Skeletal muscle satellite cell (primary cell): ENCODE measurements around the gene ABCA2.

Experiments
- H3K27me3 ChIP-seq: 2 replicates; pipeline ENCODE4 v1.7.0; 2013; ENCODE audit warnings: low read length; ENCODE audit not compliant: control insufficient read depth, insufficient read depth
- H3K36me3 ChIP-seq: 2 replicates; pipeline ENCODE4 v1.7.0; 2013; ENCODE audit warnings: mild to moderate bottlenecking, control low read depth, low read length; ENCODE audit not compliant: insufficient read depth
- H3K4me1 ChIP-seq: 2 replicates; pipeline ENCODE4 v1.7.0; 2013; ENCODE audit warnings: low read length; ENCODE audit not compliant: control insufficient read depth, insufficient read depth
- H3K4me2 ChIP-seq: 2 replicates; pipeline ENCODE4 v1.7.0; 2013; ENCODE audit warnings: mild to moderate bottlenecking, low read length
- H3K4me3 ChIP-seq: 2 replicates; pipeline ENCODE4 v1.7.0; 2013; ENCODE audit warnings: low read length
- H3K9ac ChIP-seq: 2 replicates; pipeline ENCODE4 v1.7.0; 2013; ENCODE audit warnings: mild to moderate bottlenecking, low read depth, low read length, moderate library complexity
- H3K9me3 ChIP-seq: replicated peaks from 2 replicates; pipeline ENCODE4 v1.7.0; 2013; ENCODE audit warnings: mild to moderate bottlenecking, control low read depth, low read length

Gene ABCA2

DNA sequence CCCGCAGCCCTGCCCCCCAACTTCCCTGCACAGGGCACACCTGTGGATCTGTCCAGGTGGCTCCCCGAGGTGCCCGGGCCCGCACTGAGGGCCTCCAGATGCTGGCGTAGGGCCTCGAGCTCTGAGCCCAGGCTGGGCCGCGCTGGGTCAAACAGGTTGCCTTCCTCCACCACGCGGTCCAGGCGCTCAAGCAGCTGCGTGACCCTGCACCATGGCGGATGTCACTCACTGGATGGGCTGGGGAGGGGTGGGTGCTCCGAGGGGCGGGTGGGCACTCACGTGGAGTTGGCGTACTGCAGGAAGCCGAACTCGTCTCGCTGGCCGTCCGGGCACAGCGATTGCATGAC lies 5.4 kb downstream of the ABCA2 start:
- Histone ChIP-seq H3K9ac (no peak overlapping the region), H3K36me3 (no peaks in the 10 kb centered on the region), H3K27me3 (no peaks in the 10 kb centered on the region)

DNA sequence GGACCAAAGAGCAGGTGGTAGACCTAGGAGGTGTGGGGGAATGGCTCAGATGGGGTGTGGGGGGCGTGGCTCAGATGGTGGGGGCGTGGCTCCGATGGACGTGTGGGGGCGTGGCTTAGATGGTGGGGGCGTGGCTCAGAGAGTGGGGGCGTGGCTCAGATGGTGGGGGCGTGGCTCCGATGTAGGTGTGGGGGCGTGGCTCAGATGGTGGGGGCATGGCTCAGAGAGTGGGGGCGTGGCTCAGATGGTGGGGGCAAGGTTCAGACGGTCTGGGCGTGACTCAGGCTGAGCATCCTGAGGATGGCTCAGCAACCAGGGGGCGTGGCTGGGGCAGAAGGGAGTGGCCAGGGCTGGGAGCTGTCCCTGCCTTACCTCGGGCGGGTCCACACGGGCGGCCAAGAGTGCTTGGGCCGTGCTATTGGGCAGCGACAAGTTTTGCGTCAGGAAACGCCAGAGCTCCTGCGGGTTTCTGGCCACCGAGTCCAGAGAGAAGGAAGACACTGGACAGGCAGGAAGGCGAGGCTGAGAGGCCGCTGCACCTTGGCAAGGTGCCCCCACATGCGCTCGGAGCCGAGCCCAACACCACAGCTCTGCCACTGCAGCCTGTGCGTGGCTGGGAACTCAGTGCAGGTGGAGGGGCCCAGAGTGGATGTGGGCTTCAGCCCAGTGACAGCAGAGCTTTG lies 5.9 kb downstream of the ABCA2 start:
- Histone ChIP-seq H3K36me3 (peaks cover 3% of the 10 kb centered on the region), H3K27me3 (no peaks in the 10 kb centered on the region), H3K4me3 (no peak overlapping the region), H3K4me1 (peaks cover 28% of the 10 kb centered on the region), H3K4me2 (no peak overlapping the region), H3K9ac (no peak overlapping the region), H3K9me3 (no peaks in the 10 kb centered on the region)

More for the DNA sequence above, 5.4 kb downstream of the ABCA2 start:
- Histone ChIP-seq H3K4me2 (no peak overlapping the region), H3K9me3 (no peaks in the 10 kb centered on the region), H3K4me3 (no peak overlapping the region), H3K4me1 (peaks cover 33% of the 10 kb centered on the region)

DNA sequence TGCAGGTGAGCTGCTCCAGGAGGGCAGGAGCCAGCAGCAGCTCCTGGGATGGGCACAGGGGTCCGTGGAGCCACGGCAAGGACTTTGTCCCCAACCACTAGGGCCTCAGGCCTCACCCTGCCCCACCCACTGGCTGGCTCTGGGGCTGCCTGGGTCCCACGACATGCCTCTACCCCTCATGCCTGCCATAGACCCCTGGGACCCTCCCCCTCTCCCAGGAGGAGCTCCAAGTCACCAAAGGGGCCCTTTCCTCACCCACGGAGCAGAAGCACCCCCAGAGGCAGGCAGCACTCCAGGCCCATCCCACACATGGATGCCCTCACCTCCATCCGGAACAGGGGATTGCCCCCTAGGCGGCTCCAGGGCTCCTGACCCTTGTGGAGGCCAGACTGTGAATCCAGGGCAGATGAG lies 6.5 kb downstream of the ABCA2 start:
- Histone ChIP-seq H3K4me1 (peaks cover 22% of the 10 kb centered on the region), H3K27me3 (no peaks in the 10 kb centered on the region), H3K4me2 (no peak overlapping the region), H3K9ac (no peak overlapping the region), H3K4me3 (no peak overlapping the region), H3K36me3 (peaks cover 5% of the 10 kb centered on the region), H3K9me3 (no peaks in the 10 kb centered on the region)

GRCh38 chr9:137020771-137021567 lies 7.1 kb downstream of the ABCA2 start:
- no peaks in the 10 kb centered on the region for H3K9me3 ChIP-seq
- H3K4me2 ChIP-seq, result no peak overlapping the region
- no peak overlapping the region for H3K9ac ChIP-seq
- no peak overlapping the region for H3K4me3 ChIP-seq
- H3K27me3 ChIP-seq, result no peaks in the 10 kb centered on the region
- H3K4me1 ChIP-seq, result peaks cover 20% of the 10 kb centered on the region
- peaks cover 8% of the 10 kb centered on the region for H3K36me3 ChIP-seq

DNA sequence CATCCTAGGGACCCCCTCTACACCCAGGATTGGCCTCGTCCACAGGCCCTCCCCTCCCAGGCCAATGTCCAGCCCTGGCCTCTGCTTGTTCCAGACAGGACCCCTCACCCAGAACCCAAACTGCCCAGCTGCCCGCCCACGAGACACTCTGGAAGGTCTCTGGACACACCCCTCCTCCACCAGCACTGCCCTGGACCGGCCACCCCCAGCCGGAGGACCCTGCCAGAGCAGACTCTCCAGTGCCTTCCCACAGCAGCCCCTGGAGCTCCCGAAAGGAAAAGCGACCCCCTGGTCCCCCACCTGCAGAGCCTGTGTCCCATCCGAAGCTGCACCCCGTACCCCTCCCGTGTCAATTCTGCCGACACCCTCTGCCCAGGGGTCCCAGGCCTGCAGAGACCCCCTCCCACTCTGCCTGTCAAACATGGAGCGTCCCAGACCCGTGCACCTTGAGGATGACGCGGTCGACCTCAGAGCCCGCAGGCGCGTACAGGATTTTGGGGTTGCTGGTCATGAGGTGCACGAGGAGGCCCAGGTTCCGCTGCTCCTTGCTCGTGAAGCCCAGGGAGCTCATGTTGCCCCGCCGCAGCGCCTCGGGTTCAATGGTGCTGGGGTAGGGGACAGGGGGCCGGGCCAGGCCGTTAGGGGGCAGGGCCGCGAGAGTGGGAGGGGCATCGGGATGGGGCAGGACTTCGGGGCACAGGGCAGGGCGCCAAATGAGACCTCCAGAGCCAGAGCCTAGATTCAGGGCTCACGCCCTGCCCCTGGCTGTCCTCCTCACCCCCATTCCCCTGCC lies 8.0 kb downstream of the ABCA2 start:
- Histone ChIP-seq H3K27me3 (no peaks in the 10 kb centered on the region), H3K4me2 (no peak overlapping the region), H3K9me3 (no peaks in the 10 kb centered on the region), H3K36me3 (peaks cover 9% of the 10 kb centered on the region), H3K9ac (no peak overlapping the region), H3K4me3 (no peak overlapping the region), H3K4me1 (peaks cover 11% of the 10 kb centered on the region)

GRCh38 chr9:137018761-137019559 lies 9.1 kb downstream of the ABCA2 start:
- Histone ChIP-seq H3K4me1 (peaks cover 10% of the 10 kb centered on the region), H3K27me3 (no peaks in the 10 kb centered on the region), H3K9me3 (no peaks in the 10 kb centered on the region), H3K4me3 (no peak overlapping the region), H3K4me2 (no peak overlapping the region), H3K36me3 (peaks cover 9% of the 10 kb centered on the region), H3K9ac (no peak overlapping the region)

DNA sequence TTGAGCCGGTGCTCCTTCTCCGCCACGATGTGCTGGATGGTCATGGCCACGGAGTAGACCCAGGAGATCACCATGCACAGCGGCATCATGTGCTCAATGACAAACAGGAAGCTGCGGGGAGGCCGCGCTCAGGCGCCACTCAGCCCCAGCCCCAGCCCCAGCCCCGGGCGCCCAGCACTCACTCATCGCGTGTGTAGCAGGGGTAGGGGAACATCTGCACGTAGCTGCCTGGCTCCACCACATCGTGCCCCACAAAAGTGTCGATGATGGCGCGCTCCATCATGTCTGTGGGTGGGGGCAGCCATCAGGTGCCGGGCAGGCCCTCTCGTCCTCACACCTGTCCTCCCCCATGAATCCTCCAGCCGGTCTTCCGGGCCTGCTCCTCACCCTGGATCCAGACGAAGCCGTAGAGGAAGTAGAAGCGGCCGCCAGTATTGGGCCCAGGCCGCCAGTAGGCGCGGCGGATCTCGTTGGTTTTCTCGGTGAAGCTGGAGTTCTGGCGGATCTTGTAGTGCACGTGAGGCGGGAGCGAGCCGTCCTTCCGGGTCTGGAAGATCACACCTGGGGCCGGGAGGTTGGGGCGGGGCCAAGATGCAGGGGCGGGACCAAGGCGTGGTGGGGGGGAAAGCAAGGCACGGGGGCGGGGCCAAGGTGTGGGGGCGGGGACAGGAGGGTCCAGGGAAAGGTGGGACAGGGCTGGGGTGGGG lies 10.1 kb downstream of the ABCA2 start:
- Histone ChIP-seq H3K9ac (no peak overlapping the region), H3K4me2 (no peak overlapping the region), H3K9me3 (no peaks in the 10 kb centered on the region), H3K36me3 (peaks cover 9% of the 10 kb centered on the region), H3K4me1 (peaks cover 2% of the 10 kb centered on the region), H3K27me3 (no peaks in the 10 kb centered on the region), H3K4me3 (no peak overlapping the region)

DNA sequence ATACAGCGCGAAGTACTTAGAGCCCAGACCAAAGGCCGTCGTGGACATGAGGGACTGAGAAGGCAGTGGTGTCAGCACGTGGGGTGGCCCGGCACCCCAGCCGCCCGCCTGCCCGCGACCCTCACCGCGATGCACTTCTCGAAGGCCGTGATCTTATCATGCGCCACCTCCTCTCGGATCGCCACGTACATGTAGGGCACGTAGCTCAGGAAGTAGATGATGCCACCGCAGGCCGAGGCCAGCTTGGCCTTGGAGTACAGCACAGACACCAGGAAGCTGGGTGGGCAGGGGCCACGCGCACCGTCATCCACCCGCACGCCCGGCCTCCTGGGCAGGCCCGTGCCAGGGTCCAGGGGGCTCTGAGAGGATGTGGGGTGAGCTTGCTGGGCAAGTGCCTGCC lies 11.0 kb downstream of the ABCA2 start:
- Histone ChIP-seq H3K4me1 (no peaks in the 10 kb centered on the region), H3K9me3 (no peaks in the 10 kb centered on the region), H3K4me2 (no peak overlapping the region), H3K9ac (no peak overlapping the region), H3K4me3 (no peak overlapping the region), H3K27me3 (no peaks in the 10 kb centered on the region), H3K36me3 (peaks cover 9% of the 10 kb centered on the region)

DNA sequence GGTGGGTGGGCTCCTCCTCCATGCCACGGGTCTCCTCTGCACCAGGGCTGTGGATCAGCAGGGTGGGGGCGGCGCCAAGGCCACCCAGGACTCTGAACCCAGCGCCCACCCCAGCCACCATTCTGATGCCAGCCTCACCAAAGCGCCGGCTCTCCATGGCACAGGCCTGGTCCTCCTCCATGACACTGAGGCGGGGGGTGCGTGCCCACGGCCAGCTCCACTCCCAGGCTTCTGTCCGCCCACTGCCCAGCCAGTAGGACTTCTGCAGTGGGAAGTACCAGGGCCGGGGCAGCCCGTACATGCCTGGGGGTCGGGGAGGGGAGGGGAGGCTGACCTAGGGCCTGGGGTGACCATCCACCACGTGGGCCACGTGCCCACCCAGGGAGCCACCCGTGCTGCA lies 11.6 kb downstream of the ABCA2 start:
- Histone ChIP-seq H3K4me3 (no peak overlapping the region), H3K4me1 (no peaks in the 10 kb centered on the region), H3K36me3 (peaks cover 9% of the 10 kb centered on the region)

DNA sequence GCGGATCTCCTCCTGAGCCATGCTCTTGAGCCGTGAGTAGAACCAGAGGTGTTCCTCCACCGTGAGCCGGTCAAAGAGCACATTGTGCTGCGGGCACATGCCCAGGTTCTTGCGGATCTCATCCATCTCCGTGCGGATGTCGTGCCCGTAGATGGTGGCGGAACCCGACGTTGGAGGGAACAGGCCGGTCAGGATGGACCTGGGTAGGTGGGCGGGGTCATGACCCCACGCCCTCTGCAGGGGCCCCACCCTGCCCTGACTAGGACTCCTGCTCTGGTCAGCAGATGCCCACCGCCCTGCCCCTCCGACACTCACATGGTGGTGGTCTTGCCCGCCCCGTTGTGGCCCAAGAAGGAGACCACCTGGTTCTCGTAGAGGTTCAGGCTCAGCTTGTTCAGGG lies 12.1 kb downstream of the ABCA2 start:
- no peak overlapping the region for H3K4me2 ChIP-seq
- H3K4me1 ChIP-seq, result no peaks in the 10 kb centered on the region
- H3K36me3 ChIP-seq, result peaks cover 9% of the 10 kb centered on the region
- no peaks in the 10 kb centered on the region for H3K27me3 ChIP-seq
- no peaks in the 10 kb centered on the region for H3K9me3 ChIP-seq
- H3K4me3 ChIP-seq, result no peak overlapping the region
- no peak overlapping the region for H3K9ac ChIP-seq

More for the DNA sequence above, 11.6 kb downstream of the ABCA2 start:
- Histone ChIP-seq H3K27me3 (no peaks in the 10 kb centered on the region), H3K9me3 (no peaks in the 10 kb centered on the region), H3K9ac (no peak overlapping the region), H3K4me2 (no peak overlapping the region)
